ENCODE data around the gene C2orf69. TPM values are rescaled to one million over a fixed set of nuclear protein-coding genes. Genes with fewer than 3 reads are reported as not detected.

C2orf69 gene
- total and polyA plus RNA-seq, 2 of the 13 experiments (the other 11 are each of a cell fraction or from before 2014, with no cell fraction given), result 4.8 to 19.3 TPM

GRCh38 chr2:199911052-199911876, at the start of gene C2orf69 (continued):
- TF ChIP-seq E2F5 (CRISPR knock-in tag; conservative IDR thresholded peaks at IDR 0.05), result peak; percentile 97
- TF ChIP-seq POLR2G (IDR thresholded peaks at IDR 0.05; ENCODE audit: low read depth, low read length), result peak; percentile 96
- no peak; the same call in 1 of the 2 replicates for TF ChIP-seq MIER3 (CRISPR knock-in tag; IDR thresholded peaks at IDR 0.05; ENCODE audit: borderline replicate concordance)
- TF ChIP-seq RFXAP (CRISPR knock-in tag; IDR thresholded peaks at IDR 0.05; ENCODE audit: borderline replicate concordance), result peak; percentile 58; the same call in 1 of the 2 replicates
- no peak for TF ChIP-seq MLXIP (CRISPR knock-in tag; IDR thresholded peaks at IDR 0.05; ENCODE audit: borderline replicate concordance)
- TF ChIP-seq ZIK1 (CRISPR knock-in tag; IDR thresholded peaks at IDR 0.05; ENCODE audit: borderline replicate concordance, low read depth), result peak; percentile 69; the same call in 1 of the 2 replicates
- no peak for TF ChIP-seq SIX1 (CRISPR knock-in tag; IDR thresholded peaks at IDR 0.05; ENCODE audit: borderline replicate concordance)
- TF ChIP-seq SYNCRIP (IDR thresholded peaks at IDR 0.05; ENCODE audit: insufficient read depth, low read depth, low read length), result no peak
- TF ChIP-seq IKZF1 (IDR thresholded peaks at IDR 0.05), result no peak
- TF ChIP-seq JUNB (CRISPR knock-in tag; IDR thresholded peaks at IDR 0.05; ENCODE audit: borderline replicate concordance), result no peak
- no peak for TF ChIP-seq AHR (CRISPR knock-in tag; IDR thresholded peaks at IDR 0.05)
- TF ChIP-seq NONO (IDR thresholded peaks at IDR 0.05), result no peak
- TF ChIP-seq NONO (CRISPR knock-in tag; conservative IDR thresholded peaks at IDR 0.05), result peak; percentile 85; the same call in 1 of the 2 replicates
- no peak for TF ChIP-seq NFE2L1 (CRISPR knock-in tag; IDR thresholded peaks at IDR 0.05; ENCODE audit: borderline replicate concordance)
- peak; percentile 43 for TF ChIP-seq PHF5A (CRISPR knock-in tag; IDR thresholded peaks at IDR 0.05; ENCODE audit: low read depth, unreplicated experiment)
- peak; percentile 74 for TF ChIP-seq THAP9 (CRISPR knock-in tag; IDR thresholded peaks at IDR 0.05; ENCODE audit: borderline replicate concordance)
- TF ChIP-seq ZMYM2 (CRISPR knock-in tag; IDR thresholded peaks at IDR 0.05), result no peak
- no peak for TF ChIP-seq ZNF746 (CRISPR knock-in tag; IDR thresholded peaks at IDR 0.05)
- TF ChIP-seq, protein P1, sequence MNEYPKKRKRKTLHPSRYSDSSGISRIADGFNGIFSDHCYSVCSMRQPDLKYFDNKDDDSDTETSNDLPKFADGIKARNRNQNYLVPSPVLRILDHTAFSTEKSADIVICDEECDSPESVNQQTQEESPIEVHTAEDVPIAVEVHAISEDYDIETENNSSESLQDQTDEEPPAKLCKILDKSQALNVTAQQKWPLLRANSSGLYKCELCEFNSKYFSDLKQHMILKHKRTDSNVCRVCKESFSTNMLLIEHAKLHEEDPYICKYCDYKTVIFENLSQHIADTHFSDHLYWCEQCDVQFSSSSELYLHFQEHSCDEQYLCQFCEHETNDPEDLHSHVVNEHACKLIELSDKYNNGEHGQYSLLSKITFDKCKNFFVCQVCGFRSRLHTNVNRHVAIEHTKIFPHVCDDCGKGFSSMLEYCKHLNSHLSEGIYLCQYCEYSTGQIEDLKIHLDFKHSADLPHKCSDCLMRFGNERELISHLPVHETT (CRISPR knock-in tag; conservative IDR thresholded peaks at IDR 0.05), result peak; percentile 25; the same call in 1 of the 2 replicates
- TF ChIP-seq ZNF20 (CRISPR knock-in tag; IDR thresholded peaks at IDR 0.05), result no peak
- TF ChIP-seq RNF2 (conservative IDR thresholded peaks at IDR 0.05; ENCODE audit: low read depth), result peak; percentile 65; the same call in 1 of the 2 replicates

Data from HepG2 (cell line).